ENCODE data around the gene MAPK4. TPM values are rescaled to one million over a fixed set of nuclear protein-coding genes. Genes with fewer than 3 reads are reported as not detected.
A peak's percentile ranks its signal among the peaks of the same experiment; 100 is the strongest.
"Not testable (repeated sequence)": the region's sequence is repeated elsewhere in the genome, so short reads cannot be mapped to it uniquely, and the experiment has no call there.

Gene MAPK4
- total RNA-seq, 4 donors from 2014 or later, result 0.13 to 3.1 (median 0.61) TPM

- H3K4me3 ChIP-seq, result peak overlapping the region; percentile 34 to 77 (median 60)
- H3K36me3 ChIP-seq, result no peaks in the 10 kb centered on the region
- TF ChIP-seq CTCF (IDR thresholded peaks at IDR 0.05) (no peak), POLR2A (IDR thresholded peaks at IDR 0.05) (no peak)
- intact Hi-C loops (cut with DNase I), result no loop called here
- WGBS, 2 donors, result 22 to 38% methylated on average over 31 of the region's 53 CpGs
- peaks cover 8 to 26% (median 9%) of the 10 kb centered on the region in 3 donors for H3K4me1 ChIP-seq
- peaks cover 0 to 80% (median 0%) of the 10 kb centered on the region in 4 donors for H3K27me3 ChIP-seq
- peak overlapping the region; percentile 9 to 70 (median 58) for H3K27ac ChIP-seq
- H3K9me3 ChIP-seq, result no peaks in the 10 kb centered on the region
- no peak for DNase-seq
Observed at GRCh38 chr18:50558948-50559751, 737 bp upstream of the MAPK4 start.

GRCh38 chr18:50560681-50561629, 1.1 kb downstream of the MAPK4 start:
- TF ChIP-seq POLR2A (IDR thresholded peaks at IDR 0.05) (no peak), CTCF (IDR thresholded peaks at IDR 0.05) (no peak)
- Histone ChIP-seq H3K36me3 (no peaks in the 10 kb centered on the region), H3K4me3 (peak overlapping the region; percentile 40 to 77 (median 60)), H3K4me1 (peaks cover 8 to 26% (median 9%) of the 10 kb centered on the region in 3 donors), H3K9me3 (no peaks in the 10 kb centered on the region), H3K27ac (peak overlapping the region in 3 of 4 donors; percentile 65 to 70 (median 66)), H3K27me3 (peaks cover 0 to 83% (median 0%) of the 10 kb centered on the region in 4 donors)
- DNase-seq, result no peak
- 10 to 24% methylated on average over 7 to 30 of the region's 49 CpGs for WGBS, 2 donors
- intact Hi-C loops (cut with DNase I), result no loop called here

GRCh38 chr18:50562258-50562657, 2.4 kb downstream of the MAPK4 start:
- H3K4me3 ChIP-seq; DNase-seq; H3K27ac ChIP-seq; H3K9me3 ChIP-seq; H3K36me3 ChIP-seq; intact Hi-C loops (cut with DNase I): not testable (repeated sequence)
- Histone ChIP-seq H3K27me3 (peaks cover 0 to 78% (median 0%) of the 10 kb centered on the region in 4 donors), H3K4me1 (peaks cover 8 to 26% (median 9%) of the 10 kb centered on the region in 3 donors)
- 50 to 70% methylated on average over 1 of the region's 1 CpG for WGBS, 2 donors

- H3K27ac ChIP-seq, result no peak overlapping the region
- intact Hi-C loops (cut with DNase I), result no loop called here
- DNase-seq, result no peak
- H3K4me1 ChIP-seq, result peaks cover 8 to 26% (median 9%) of the 10 kb centered on the region in 3 donors
- 71 to 87% methylated on average over 3 of the region's 3 CpGs for WGBS, 2 donors
- no peaks in the 10 kb centered on the region for H3K9me3 ChIP-seq
- no peak overlapping the region for H3K4me3 ChIP-seq
- H3K36me3 ChIP-seq, result no peaks in the 10 kb centered on the region
- H3K27me3 ChIP-seq, result peaks cover 0 to 73% (median 0%) of the 10 kb centered on the region in 4 donors
- TF ChIP-seq POLR2A (IDR thresholded peaks at IDR 0.05) (no peak), CTCF (IDR thresholded peaks at IDR 0.05) (no peak)
Observed at GRCh38 chr18:50562686-50563085, 2.8 kb downstream of the MAPK4 start.

GRCh38 chr18:50563376-50563775, 3.5 kb downstream of the MAPK4 start:
- peaks cover 0 to 72% (median 0%) of the 10 kb centered on the region in 4 donors for H3K27me3 ChIP-seq
- peaks cover 8 to 26% (median 9%) of the 10 kb centered on the region in 3 donors for H3K4me1 ChIP-seq
- no peaks in the 10 kb centered on the region for H3K9me3 ChIP-seq
- no peak overlapping the region for H3K4me3 ChIP-seq
- intact Hi-C loops (cut with DNase I), result no loop called here
- no peak overlapping the region for H3K27ac ChIP-seq
- no peak for DNase-seq
- 63 to 74% methylated on average over 3 of the region's 3 CpGs for WGBS, 2 donors
- H3K36me3 ChIP-seq, result no peaks in the 10 kb centered on the region
- no peak for TF ChIP-seq POLR2A (IDR thresholded peaks at IDR 0.05)
- TF ChIP-seq CTCF (IDR thresholded peaks at IDR 0.05), result no peak

Data from esophagus squamous epithelium (tissue), 5 donors.